TTC549 (cell line): ENCODE measurements around the gene IFNA1.
"Not testable (repeated sequence)": the region's sequence is repeated elsewhere in the genome, so short reads cannot be mapped to it uniquely, and the experiment has no call there.

Source experiments
- FAIRE-seq: peaks from 2 replicates; lab custom pipeline; 2012; peaks lifted over from hg19 to GRCh38; lab: Jason Lieb, UNC

IFNA1 gene

GRCh38 chr9:21449312-21449711 lies 9.1 kb downstream of the IFNA1 start:
- FAIRE-seq, result not testable (repeated sequence)

- FAIRE-seq, result no peak
These were observed 10.6 kb downstream of the IFNA1 start for GRCh38 chr9:21450733-21451394.

GRCh38 chr9:21452681-21453080 lies 12.4 kb downstream of the IFNA1 start:
- FAIRE-seq, result no peak

- no peak for FAIRE-seq
These were observed 13.9 kb downstream of the IFNA1 start for GRCh38 chr9:21454149-21454548.

- FAIRE-seq, result no peak
These were observed 15.1 kb downstream of the IFNA1 start for GRCh38 chr9:21455320-21455719.

- FAIRE-seq, result no peak
These were observed 21.1 kb downstream of the IFNA1 start for GRCh38 chr9:21461377-21461776.

- no peak for FAIRE-seq
These were observed 24.9 kb downstream of the IFNA1 start for GRCh38 chr9:21465138-21465537.

- FAIRE-seq, result peak; percentile 65
These were observed 25.8 kb downstream of the IFNA1 start for GRCh38 chr9:21465859-21466518.

- FAIRE-seq, result no peak
These were observed 29.9 kb downstream of the IFNA1 start for GRCh38 chr9:21470126-21470525.

GRCh38 chr9:21473236-21473635 lies 33.0 kb downstream of the IFNA1 start:
- FAIRE-seq, result no peak

GRCh38 chr9:21477466-21477865 lies 37.2 kb downstream of the IFNA1 start:
- FAIRE-seq, result no peak

GRCh38 chr9:21479152-21479702 lies 39.0 kb downstream of the IFNA1 start:
- FAIRE-seq, result no peak

- no peak for FAIRE-seq
These were observed 41.3 kb downstream of the IFNA1 start for GRCh38 chr9:21481470-21482056.

GRCh38 chr9:21482213-21482612 lies 42.0 kb downstream of the IFNA1 start, which contains the start of gene IFNE:
TSS of gene IFNE (minus strand) at chr9:21482313. CDS start at chr9:21481694, 619 bp downstream.
- FAIRE-seq, result no peak
